WTC11 (cell line): Measurements from ENCODE around the gene LDLRAD4. TPM values are rescaled to one million over a fixed set of nuclear protein-coding genes. Genes with fewer than 3 reads are reported as not detected.

ENCODE experiments used
- ATAC-seq: fragments of 200-7000 bp; cut with Tn5 transposase; 2 replicates; pipeline ENCODE4 v1.10.0; 2021; ENCODE audit warnings: mild to moderate bottlenecking, moderate library complexity
- CTCF ChIA-PET: fragments of 300-600 bp; sonication (Branson Sonifier 250); formaldehyde crosslinking; loops from one replicate; lab custom pipeline; 2021; ENCODE audit warnings: antibody characterized with exemption; lab: Charles Lee
- POLR2A ChIA-PET: fragments of 350-600 bp; sonication (Branson Sonifier 250); formaldehyde crosslinking; loops from one replicate; lab custom pipeline; 2021; ENCODE audit warnings: antibody characterized with exemption; lab: Charles Lee
- DNase-seq: peaks from one replicate; pipeline ENCODE4 v3.0.0; 2021; ENCODE audit warnings: low spot score
- H3K27ac Mint-ChIP-seq: 2 replicates; pipeline ENCODE4 v1.8.0; 2021; ENCODE audit warnings: mixed read lengths
- H3K27me3 Mint-ChIP-seq: 2 replicates; pipeline ENCODE4 v1.8.0; 2021; ENCODE audit warnings: low read depth, mild to moderate bottlenecking, moderate library complexity, mixed read lengths
- H3K36me3 Mint-ChIP-seq: 2 replicates; pipeline ENCODE4 v1.8.0; 2021; ENCODE audit warnings: mixed read lengths
- H3K4me1 Mint-ChIP-seq: 2 replicates; pipeline ENCODE4 v1.8.0; 2022; ENCODE audit warnings: mixed read lengths
- H3K4me3 Mint-ChIP-seq: 2 replicates; pipeline ENCODE4 v1.8.0; 2021; ENCODE audit warnings: mild to moderate bottlenecking, moderate library complexity, mixed read lengths
- H3K9me3 Mint-ChIP-seq: 2 replicates; pipeline ENCODE4 v1.8.0; 2021; ENCODE audit warnings: mixed read lengths
- GABPB1 ChIP-seq: sonication (generic); formaldehyde crosslinking; IDR thresholded peaks from 2 replicates; pipeline ENCODE4 v1.8.1; 2023; ENCODE audit warnings: mild to moderate bottlenecking, missing genetic modification reagents
- IRF2 ChIP-seq: sonication (generic); formaldehyde crosslinking; IDR thresholded peaks from 2 replicates; pipeline ENCODE4 v1.8.0; 2022; ENCODE audit warnings: low read depth, missing genetic modification reagents, borderline replicate concordance
- JAZF1 ChIP-seq: fragments of 250-450 bp; sonication (Bioruptor Pico); IDR thresholded peaks from 2 replicates; pipeline ENCODE4 v1.9.0; 2021; ENCODE audit warnings: moderate library complexity, mild to moderate bottlenecking, inconsistent platforms
- NR3C1 ChIP-seq: sonication (generic); formaldehyde crosslinking; conservative IDR thresholded peaks from 2 replicates; pipeline ENCODE4 v1.8.1; 2023; ENCODE audit warnings: low read depth, mild to moderate bottlenecking, missing genetic modification reagents
- OVOL2 ChIP-seq: fragments of 250-450 bp; sonication (Bioruptor Pico); IDR thresholded peaks from 2 replicates; pipeline ENCODE4 v1.9.0; 2021; ENCODE audit warnings: mild to moderate bottlenecking, borderline replicate concordance
- RORB ChIP-seq: fragments of 250-450 bp; sonication (Bioruptor Pico); IDR thresholded peaks from 2 replicates; pipeline ENCODE4 v1.9.0; 2021; ENCODE audit warnings: mild to moderate bottlenecking
- ZNF232 ChIP-seq: sonication (generic); formaldehyde crosslinking; IDR thresholded peaks from 2 replicates; pipeline ENCODE4 v1.8.0; 2022; ENCODE audit warnings: mild to moderate bottlenecking, missing genetic modification reagents
- ZNF416 ChIP-seq: fragments of 250-450 bp; sonication (Bioruptor Pico); IDR thresholded peaks from 2 replicates; pipeline ENCODE4 v1.9.0; 2021; ENCODE audit warnings: mild to moderate bottlenecking, inconsistent platforms
- total RNA-seq: library from RNA; stranded (reverse); gene quantifications from 3 replicates; pipeline ENCODE4 v1.2.3, GENCODE V29; 2021
- TF ChIP-seq, protein P1 (sequence below): sonication (generic); formaldehyde crosslinking; IDR thresholded peaks from 2 replicates; pipeline ENCODE4 v1.8.0; 2022; ENCODE audit warnings: missing genetic modification reagents
- TF ChIP-seq, protein P2 (sequence below): fragments of 250-450 bp; sonication (Bioruptor Pico); IDR thresholded peaks from 2 replicates; pipeline ENCODE4 v1.9.0; 2021; ENCODE audit warnings: moderate library complexity, mild to moderate bottlenecking, inconsistent platforms, borderline replicate concordance
- TF ChIP-seq, protein P3 (sequence below): sonication (generic); formaldehyde crosslinking; IDR thresholded peaks from 2 replicates; pipeline ENCODE4 v1.8.1; 2022; ENCODE audit warnings: low read depth, mild to moderate bottlenecking, moderate library complexity, missing genetic modification reagents, borderline replicate concordance
- TF ChIP-seq, protein P4 (sequence below): sonication (generic); formaldehyde crosslinking; conservative IDR thresholded peaks from 2 replicates; pipeline ENCODE4 v1.8.1; 2022; ENCODE audit warnings: mild to moderate bottlenecking, missing genetic modification reagents
- TF ChIP-seq, protein P5 (sequence below): sonication (generic); formaldehyde crosslinking; IDR thresholded peaks from 2 replicates; pipeline ENCODE4 v1.8.0; 2022; ENCODE audit warnings: mild to moderate bottlenecking, missing genetic modification reagents
- TF ChIP-seq, protein P6 (sequence below): sonication (generic); formaldehyde crosslinking; IDR thresholded peaks from 2 replicates; pipeline ENCODE4 v1.8.1; 2022; ENCODE audit warnings: low read depth, missing genetic modification reagents, borderline replicate concordance
- TF ChIP-seq, protein P7 (sequence below): sonication (generic); formaldehyde crosslinking; IDR thresholded peaks from 2 replicates; pipeline ENCODE4 v1.8.1; 2023; ENCODE audit warnings: mild to moderate bottlenecking, missing genetic modification reagents, moderate library complexity
- TF ChIP-seq, protein P8 (sequence below): sonication (generic); formaldehyde crosslinking; IDR thresholded peaks from 2 replicates; pipeline ENCODE4 v1.8.1; 2023; ENCODE audit warnings: mild to moderate bottlenecking, moderate library complexity, missing genetic modification reagents
- TF ChIP-seq, protein P9 (sequence below): sonication (generic); formaldehyde crosslinking; IDR thresholded peaks from 2 replicates; pipeline ENCODE4 v1.8.0; 2022; ENCODE audit warnings: mild to moderate bottlenecking, missing genetic modification reagents

The LDLRAD4 gene
- total RNA-seq, 1 experiment from 2014 or later = 6.2 TPM

DNA sequence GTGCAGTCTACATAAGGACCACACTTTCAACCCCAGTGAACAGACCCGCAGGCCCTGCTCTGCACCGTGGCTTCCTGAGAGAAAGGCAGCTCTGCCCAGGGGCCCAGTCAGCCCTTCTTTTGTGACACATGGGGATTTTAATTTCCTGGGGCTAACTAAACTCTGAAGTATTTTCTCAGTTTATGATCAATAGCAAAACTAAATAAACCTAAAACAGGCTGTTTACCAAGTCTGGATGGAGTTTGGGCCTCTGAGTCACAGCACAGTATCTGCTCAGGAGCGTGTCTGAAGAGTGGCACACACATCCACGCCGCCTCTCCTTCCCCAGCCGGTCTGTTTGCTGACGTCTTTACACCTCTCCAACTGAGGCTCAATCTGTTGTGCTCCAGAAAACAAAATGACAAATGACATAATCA lies 72.3 kb downstream of the LDLRAD4 start (continued):
- TF ChIP-seq, protein P1, sequence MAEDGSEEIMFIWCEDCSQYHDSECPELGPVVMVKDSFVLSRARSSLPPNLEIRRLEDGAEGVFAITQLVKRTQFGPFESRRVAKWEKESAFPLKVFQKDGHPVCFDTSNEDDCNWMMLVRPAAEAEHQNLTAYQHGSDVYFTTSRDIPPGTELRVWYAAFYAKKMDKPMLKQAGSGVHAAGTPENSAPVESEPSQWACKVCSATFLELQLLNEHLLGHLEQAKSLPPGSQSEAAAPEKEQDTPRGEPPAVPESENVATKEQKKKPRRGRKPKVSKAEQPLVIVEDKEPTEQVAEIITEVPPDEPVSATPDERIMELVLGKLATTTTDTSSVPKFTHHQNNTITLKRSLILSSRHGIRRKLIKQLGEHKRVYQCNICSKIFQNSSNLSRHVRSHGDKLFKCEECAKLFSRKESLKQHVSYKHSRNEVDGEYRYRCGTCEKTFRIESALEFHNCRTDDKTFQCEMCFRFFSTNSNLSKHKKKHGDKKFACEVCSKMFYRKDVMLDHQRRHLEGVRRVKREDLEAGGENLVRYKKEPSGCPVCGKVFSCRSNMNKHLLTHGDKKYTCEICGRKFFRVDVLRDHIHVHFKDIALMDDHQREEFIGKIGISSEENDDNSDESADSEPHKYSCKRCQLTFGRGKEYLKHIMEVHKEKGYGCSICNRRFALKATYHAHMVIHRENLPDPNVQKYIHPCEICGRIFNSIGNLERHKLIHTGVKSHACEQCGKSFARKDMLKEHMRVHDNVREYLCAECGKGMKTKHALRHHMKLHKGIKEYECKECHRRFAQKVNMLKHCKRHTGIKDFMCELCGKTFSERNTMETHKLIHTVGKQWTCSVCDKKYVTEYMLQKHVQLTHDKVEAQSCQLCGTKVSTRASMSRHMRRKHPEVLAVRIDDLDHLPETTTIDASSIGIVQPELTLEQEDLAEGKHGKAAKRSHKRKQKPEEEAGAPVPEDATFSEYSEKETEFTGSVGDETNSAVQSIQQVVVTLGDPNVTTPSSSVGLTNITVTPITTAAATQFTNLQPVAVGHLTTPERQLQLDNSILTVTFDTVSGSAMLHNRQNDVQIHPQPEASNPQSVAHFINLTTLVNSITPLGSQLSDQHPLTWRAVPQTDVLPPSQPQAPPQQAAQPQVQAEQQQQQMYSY (CRISPR knock-in tag) = no peak
- TF ChIP-seq IRF2 (no peak), ZNF232 (no peak), NR3C1 (CRISPR knock-in tag) (no peak)
- TF ChIP-seq, protein P2, sequence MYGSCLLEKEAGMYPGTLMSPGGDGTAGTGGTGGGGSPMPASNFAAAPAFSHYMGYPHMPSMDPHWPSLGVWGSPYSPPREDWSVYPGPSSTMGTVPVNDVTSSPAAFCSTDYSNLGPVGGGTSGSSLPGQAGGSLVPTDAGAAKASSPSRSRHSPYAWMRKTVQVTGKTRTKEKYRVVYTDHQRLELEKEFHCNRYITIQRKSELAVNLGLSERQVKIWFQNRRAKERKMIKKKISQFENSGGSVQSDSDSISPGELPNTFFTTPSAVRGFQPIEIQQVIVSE (CRISPR knock-in tag) = no peak
- TF ChIP-seq, protein P3, sequence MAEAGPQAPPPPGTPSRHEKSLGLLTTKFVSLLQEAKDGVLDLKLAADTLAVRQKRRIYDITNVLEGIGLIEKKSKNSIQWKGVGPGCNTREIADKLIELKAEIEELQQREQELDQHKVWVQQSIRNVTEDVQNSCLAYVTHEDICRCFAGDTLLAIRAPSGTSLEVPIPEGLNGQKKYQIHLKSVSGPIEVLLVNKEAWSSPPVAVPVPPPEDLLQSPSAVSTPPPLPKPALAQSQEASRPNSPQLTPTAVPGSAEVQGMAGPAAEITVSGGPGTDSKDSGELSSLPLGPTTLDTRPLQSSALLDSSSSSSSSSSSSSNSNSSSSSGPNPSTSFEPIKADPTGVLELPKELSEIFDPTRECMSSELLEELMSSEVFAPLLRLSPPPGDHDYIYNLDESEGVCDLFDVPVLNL (CRISPR knock-in tag) = no peak
- TF ChIP-seq, protein P4, sequence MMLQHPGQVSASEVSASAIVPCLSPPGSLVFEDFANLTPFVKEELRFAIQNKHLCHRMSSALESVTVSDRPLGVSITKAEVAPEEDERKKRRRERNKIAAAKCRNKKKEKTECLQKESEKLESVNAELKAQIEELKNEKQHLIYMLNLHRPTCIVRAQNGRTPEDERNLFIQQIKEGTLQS (CRISPR knock-in tag) = no peak
- TF ChIP-seq, protein P5, sequence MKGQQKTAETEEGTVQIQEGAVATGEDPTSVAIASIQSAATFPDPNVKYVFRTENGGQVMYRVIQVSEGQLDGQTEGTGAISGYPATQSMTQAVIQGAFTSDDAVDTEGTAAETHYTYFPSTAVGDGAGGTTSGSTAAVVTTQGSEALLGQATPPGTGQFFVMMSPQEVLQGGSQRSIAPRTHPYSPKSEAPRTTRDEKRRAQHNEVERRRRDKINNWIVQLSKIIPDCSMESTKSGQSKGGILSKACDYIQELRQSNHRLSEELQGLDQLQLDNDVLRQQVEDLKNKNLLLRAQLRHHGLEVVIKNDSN (CRISPR knock-in tag) = no peak
- TF ChIP-seq, all 79 proteins: peak for 0

DNA sequence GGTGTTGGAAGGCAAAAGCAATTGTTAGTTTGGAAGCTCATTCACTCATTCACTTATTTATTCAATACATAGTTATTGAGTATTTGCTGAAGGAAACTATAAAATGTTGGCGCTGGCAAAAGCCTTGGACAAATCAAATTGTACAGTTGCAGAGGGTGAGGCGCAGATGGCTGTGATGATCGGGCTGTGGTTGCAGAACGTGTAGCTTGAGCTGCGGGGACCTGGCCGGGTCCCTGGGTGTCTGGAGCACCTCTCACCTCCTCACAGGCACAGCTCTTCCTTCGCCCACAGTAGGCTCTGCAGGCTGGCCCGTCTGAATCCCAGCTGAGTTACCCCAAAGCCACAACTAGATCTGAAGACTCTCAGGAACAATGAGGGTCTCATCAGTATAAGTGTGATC lies 72.7 kb downstream of the LDLRAD4 start:
- ATAC-seq (no peak), DNase-seq (no peak)
- H3K27me3 Mint-ChIP-seq = no peaks in the 10 kb centered on the region
- H3K4me1 Mint-ChIP-seq = peaks cover 5% of the 10 kb centered on the region; the same call in 1 of the 2 replicates
- no peak overlapping the region for H3K27ac Mint-ChIP-seq
- TF ChIP-seq JAZF1 (CRISPR knock-in tag) (no peak), ZNF416 (CRISPR knock-in tag) (no peak), RORB (no peak), GABPB1 (no peak), OVOL2 (CRISPR knock-in tag) (no peak)
- TF ChIP-seq, protein P6, sequence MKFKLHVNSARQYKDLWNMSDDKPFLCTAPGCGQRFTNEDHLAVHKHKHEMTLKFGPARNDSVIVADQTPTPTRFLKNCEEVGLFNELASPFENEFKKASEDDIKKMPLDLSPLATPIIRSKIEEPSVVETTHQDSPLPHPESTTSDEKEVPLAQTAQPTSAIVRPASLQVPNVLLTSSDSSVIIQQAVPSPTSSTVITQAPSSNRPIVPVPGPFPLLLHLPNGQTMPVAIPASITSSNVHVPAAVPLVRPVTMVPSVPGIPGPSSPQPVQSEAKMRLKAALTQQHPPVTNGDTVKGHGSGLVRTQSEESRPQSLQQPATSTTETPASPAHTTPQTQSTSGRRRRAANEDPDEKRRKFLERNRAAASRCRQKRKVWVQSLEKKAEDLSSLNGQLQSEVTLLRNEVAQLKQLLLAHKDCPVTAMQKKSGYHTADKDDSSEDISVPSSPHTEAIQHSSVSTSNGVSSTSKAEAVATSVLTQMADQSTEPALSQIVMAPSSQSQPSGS (CRISPR knock-in tag) = no peak
- TF ChIP-seq, protein P7, sequence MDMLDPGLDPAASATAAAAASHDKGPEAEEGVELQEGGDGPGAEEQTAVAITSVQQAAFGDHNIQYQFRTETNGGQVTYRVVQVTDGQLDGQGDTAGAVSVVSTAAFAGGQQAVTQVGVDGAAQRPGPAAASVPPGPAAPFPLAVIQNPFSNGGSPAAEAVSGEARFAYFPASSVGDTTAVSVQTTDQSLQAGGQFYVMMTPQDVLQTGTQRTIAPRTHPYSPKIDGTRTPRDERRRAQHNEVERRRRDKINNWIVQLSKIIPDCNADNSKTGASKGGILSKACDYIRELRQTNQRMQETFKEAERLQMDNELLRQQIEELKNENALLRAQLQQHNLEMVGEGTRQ (CRISPR knock-in tag) = no peak
- TF ChIP-seq, protein P8, sequence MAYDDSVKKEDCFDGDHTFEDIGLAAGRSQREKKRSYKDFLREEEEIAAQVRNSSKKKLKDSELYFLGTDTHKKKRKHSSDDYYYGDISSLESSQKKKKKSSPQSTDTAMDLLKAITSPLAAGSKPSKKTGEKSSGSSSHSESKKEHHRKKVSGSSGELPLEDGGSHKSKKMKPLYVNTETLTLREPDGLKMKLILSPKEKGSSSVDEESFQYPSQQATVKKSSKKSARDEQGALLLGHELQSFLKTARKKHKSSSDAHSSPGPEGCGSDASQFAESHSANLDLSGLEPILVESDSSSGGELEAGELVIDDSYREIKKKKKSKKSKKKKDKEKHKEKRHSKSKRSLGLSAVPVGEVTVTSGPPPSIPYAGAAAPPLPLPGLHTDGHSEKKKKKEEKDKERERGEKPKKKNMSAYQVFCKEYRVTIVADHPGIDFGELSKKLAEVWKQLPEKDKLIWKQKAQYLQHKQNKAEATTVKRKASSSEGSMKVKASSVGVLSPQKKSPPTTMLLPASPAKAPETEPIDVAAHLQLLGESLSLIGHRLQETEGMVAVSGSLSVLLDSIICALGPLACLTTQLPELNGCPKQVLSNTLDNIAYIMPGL (CRISPR knock-in tag) = no peak
- TF ChIP-seq, protein P9, sequence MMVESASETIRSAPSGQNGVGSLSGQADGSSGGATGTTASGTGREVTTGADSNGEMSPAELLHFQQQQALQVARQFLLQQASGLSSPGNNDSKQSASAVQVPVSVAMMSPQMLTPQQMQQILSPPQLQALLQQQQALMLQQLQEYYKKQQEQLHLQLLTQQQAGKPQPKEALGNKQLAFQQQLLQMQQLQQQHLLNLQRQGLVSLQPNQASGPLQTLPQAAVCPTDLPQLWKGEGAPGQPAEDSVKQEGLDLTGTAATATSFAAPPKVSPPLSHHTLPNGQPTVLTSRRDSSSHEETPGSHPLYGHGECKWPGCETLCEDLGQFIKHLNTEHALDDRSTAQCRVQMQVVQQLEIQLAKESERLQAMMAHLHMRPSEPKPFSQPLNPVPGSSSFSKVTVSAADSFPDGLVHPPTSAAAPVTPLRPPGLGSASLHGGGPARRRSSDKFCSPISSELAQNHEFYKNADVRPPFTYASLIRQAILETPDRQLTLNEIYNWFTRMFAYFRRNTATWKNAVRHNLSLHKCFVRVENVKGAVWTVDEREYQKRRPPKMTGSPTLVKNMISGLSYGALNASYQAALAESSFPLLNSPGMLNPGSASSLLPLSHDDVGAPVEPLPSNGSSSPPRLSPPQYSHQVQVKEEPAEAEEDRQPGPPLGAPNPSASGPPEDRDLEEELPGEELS = no peak
- POLR2A ChIA-PET = no interaction called here
- H3K36me3 Mint-ChIP-seq = no peaks in the 10 kb centered on the region
- no peaks in the 10 kb centered on the region for H3K9me3 Mint-ChIP-seq
- H3K4me3 Mint-ChIP-seq = no peak overlapping the region
- CTCF ChIA-PET = no interaction called here
